Nephron progenitor cell (in vitro differentiated cells): ENCODE data around the gene PRDM16.

Experiments used
- DNase-seq: peaks from one replicate; pipeline ENCODE4 v3.0.0; 2021
- H3K27ac Mint-ChIP-seq: 2 replicates; pipeline ENCODE4 v1.8.0; 2021; ENCODE audit warnings: mild to moderate bottlenecking, moderate library complexity, mixed read lengths
- H3K27me3 Mint-ChIP-seq: 2 replicates; pipeline ENCODE4 v1.8.0; 2021; ENCODE audit warnings: mild to moderate bottlenecking, low read depth, mixed read lengths; ENCODE audit not compliant: poor library complexity
- H3K36me3 Mint-ChIP-seq: 2 replicates; pipeline ENCODE4 v1.8.0; 2021; ENCODE audit warnings: low read depth, mixed read lengths
- H3K4me1 Mint-ChIP-seq: 2 replicates; pipeline ENCODE4 v1.8.0; 2021; ENCODE audit warnings: mixed read lengths
- H3K4me3 Mint-ChIP-seq: 2 replicates; pipeline ENCODE4 v1.8.0; 2021; ENCODE audit warnings: mild to moderate bottlenecking, moderate library complexity, mixed read lengths
- H3K9me3 Mint-ChIP-seq: 2 replicates; pipeline ENCODE4 v1.8.0; 2021; ENCODE audit warnings: mild to moderate bottlenecking, moderate library complexity, mixed read lengths
- CTCF ChIP-seq: fragments of 200-600 bp; sonication (generic); IDR thresholded peaks from 2 replicates; pipeline ENCODE4 v1.5.0; 2021; ENCODE audit warnings: antibody characterized with exemption

Gene PRDM16

GRCh38 chr1:3353876-3354275, 284.9 kb downstream of the PRDM16 start:
- Mint-ChIP-seq H3K27me3 (peaks cover 50% of the 10 kb centered on the region), H3K9me3 (no peaks in the 10 kb centered on the region), H3K27ac (no peak overlapping the region)

GRCh38 chr1:3355089-3355488, 286.1 kb downstream of the PRDM16 start:
- Mint-ChIP-seq H3K4me3 (peak overlapping the region; percentile 23), H3K27me3 (peaks cover 52% of the 10 kb centered on the region), H3K4me1 (peaks cover 80% of the 10 kb centered on the region), H3K36me3 (no peaks in the 10 kb centered on the region), H3K27ac (no peak overlapping the region), H3K9me3 (no peaks in the 10 kb centered on the region)
- TF ChIP-seq CTCF = no peak
- no peak for DNase-seq

More at GRCh38 chr1:3353876-3354275, 284.9 kb downstream of the PRDM16 start:
- Mint-ChIP-seq H3K4me3 (no peak overlapping the region), H3K36me3 (no peaks in the 10 kb centered on the region), H3K4me1 (peaks cover 72% of the 10 kb centered on the region)
- TF ChIP-seq CTCF = no peak
- no peak for DNase-seq

GRCh38 chr1:3355894-3356826, 287.2 kb downstream of the PRDM16 start:
- Mint-ChIP-seq H3K27ac (peak overlapping the region; percentile 57), H3K4me3 (peak overlapping the region; percentile 44), H3K4me1 (peaks cover 74% of the 10 kb centered on the region), H3K36me3 (no peaks in the 10 kb centered on the region), H3K9me3 (no peaks in the 10 kb centered on the region), H3K27me3 (peaks cover 55% of the 10 kb centered on the region)
- DNase-seq = no peak
- no peak for TF ChIP-seq CTCF

- DNase-seq = no peak
- Mint-ChIP-seq H3K27ac (no peak overlapping the region), H3K9me3 (no peaks in the 10 kb centered on the region), H3K27me3 (peaks cover 61% of the 10 kb centered on the region), H3K4me1 (peaks cover 75% of the 10 kb centered on the region), H3K36me3 (no peaks in the 10 kb centered on the region), H3K4me3 (no peak overlapping the region)
- TF ChIP-seq CTCF = no peak
These were observed 287.9 kb downstream of the PRDM16 start for GRCh38 chr1:3356827-3357460.

- TF ChIP-seq CTCF = no peak
- H3K27me3 Mint-ChIP-seq = peaks cover 66% of the 10 kb centered on the region
- H3K4me1 Mint-ChIP-seq = peaks cover 72% of the 10 kb centered on the region
- H3K27ac Mint-ChIP-seq = no peak overlapping the region
- H3K36me3 Mint-ChIP-seq = no peaks in the 10 kb centered on the region
- H3K4me3 Mint-ChIP-seq = no peak overlapping the region
- DNase-seq = no peak
- no peaks in the 10 kb centered on the region for H3K9me3 Mint-ChIP-seq
These were observed 288.7 kb downstream of the PRDM16 start for GRCh38 chr1:3357526-3358297.
